HG02973 (cell line): ENCODE data around the gene SEMA3E.
"Not testable (repeated sequence)": the region's sequence is repeated elsewhere in the genome, so short reads cannot be mapped to it uniquely, and the experiment has no call there.

Experiments
- ATAC-seq: cut with Tn5 transposase; IDR thresholded peaks from one replicate; pipeline ENCODE4 v1.9.1; 2021; ENCODE audit warnings: moderate library complexity; ENCODE audit not compliant: unreplicated experiment

The SEMA3E gene

GRCh38 chr7:83648464-83649241 is at the start of gene SEMA3E:
TSS of gene SEMA3E (minus strand) at chr7:83649139.
- ATAC-seq: no peak

GRCh38 chr7:83697804-83698530 is 49.0 kb upstream of the SEMA3E start:
- ATAC-seq: no peak

GRCh38 chr7:83696101-83696500 is 47.2 kb upstream of the SEMA3E start:
- ATAC-seq: no peak

- no peak for ATAC-seq
Observed at GRCh38 chr7:83695128-83695960, 46.4 kb upstream of the SEMA3E start.

GRCh38 chr7:83693256-83693655 is 44.3 kb upstream of the SEMA3E start:
- ATAC-seq: no peak

- no peak for ATAC-seq
Observed at GRCh38 chr7:83691095-83691494, 42.2 kb upstream of the SEMA3E start.

- no peak for ATAC-seq
Observed at GRCh38 chr7:83689855-83690254, 40.9 kb upstream of the SEMA3E start.

GRCh38 chr7:83686416-83686815 is 37.5 kb upstream of the SEMA3E start:
- ATAC-seq: no peak

GRCh38 chr7:83684928-83685327 is 36.0 kb upstream of the SEMA3E start:
- ATAC-seq: no peak

- ATAC-seq: no peak
Observed at GRCh38 chr7:83681200-83681778, 32.4 kb upstream of the SEMA3E start.

- no peak for ATAC-seq
Observed at GRCh38 chr7:83677180-83677866, 28.4 kb upstream of the SEMA3E start.

- ATAC-seq: not testable (repeated sequence)
Observed at GRCh38 chr7:83673291-83673690, 24.4 kb upstream of the SEMA3E start.

GRCh38 chr7:83672157-83672556 is 23.2 kb upstream of the SEMA3E start:
- ATAC-seq: no peak

GRCh38 chr7:83663131-83663530 is 14.2 kb upstream of the SEMA3E start:
- no peak for ATAC-seq

- ATAC-seq: no peak
Observed at GRCh38 chr7:83658126-83658525, 9.2 kb upstream of the SEMA3E start.

GRCh38 chr7:83655951-83656556 is 7.1 kb upstream of the SEMA3E start:
- peak; percentile 95 for ATAC-seq

- ATAC-seq: no peak
Observed at GRCh38 chr7:83652481-83652880, 3.5 kb upstream of the SEMA3E start.

GRCh38 chr7:83649701-83650100 is 762 bp upstream of the SEMA3E start:
- ATAC-seq: no peak

GRCh38 chr7:83646027-83646426 is 2.9 kb downstream of the SEMA3E start:
- ATAC-seq: no peak

- no peak for ATAC-seq
Observed at GRCh38 chr7:83643739-83644138, 5.2 kb downstream of the SEMA3E start.
